ENCODE data around the gene GLRB.
"Not testable (repeated sequence)": the region's sequence is repeated elsewhere in the genome, so short reads cannot be mapped to it uniquely, and the experiment has no call there.

The GLRB gene

GRCh38 chr4:157075811-157076577 lies at the start of gene GLRB:
Gene GLRB, plus strand, starts transcription at chr4:157076150. Its CDS starts 1,875 bp downstream, at chr4:157078025.
- peak; percentile 35 for DNase-seq

DNA sequence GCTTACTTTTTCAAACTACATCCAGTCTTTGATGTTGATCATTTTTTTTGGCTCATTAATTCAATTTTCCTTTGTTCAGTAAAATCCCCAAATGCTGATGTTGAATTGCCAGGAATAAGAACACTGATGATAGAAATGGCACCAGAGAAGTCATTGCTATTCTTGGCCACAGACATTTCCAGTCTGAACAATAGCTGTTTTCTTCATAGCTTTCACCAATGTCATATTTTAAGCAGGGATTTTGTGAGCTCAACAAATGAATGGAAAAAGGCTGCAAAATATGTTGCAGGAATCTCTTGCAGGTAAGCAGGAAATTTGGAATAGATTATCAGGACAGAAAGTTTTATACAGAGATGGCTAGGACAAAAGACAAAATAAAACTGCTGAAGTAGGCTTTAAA lies 40.5 kb upstream of the GLRB start:
- no peak for DNase-seq

GRCh38 chr4:157040405-157040804 lies 35.5 kb upstream of the GLRB start:
- DNase-seq, result no peak

GRCh38 chr4:157043131-157043530 lies 32.8 kb upstream of the GLRB start:
- no peak for DNase-seq

DNA sequence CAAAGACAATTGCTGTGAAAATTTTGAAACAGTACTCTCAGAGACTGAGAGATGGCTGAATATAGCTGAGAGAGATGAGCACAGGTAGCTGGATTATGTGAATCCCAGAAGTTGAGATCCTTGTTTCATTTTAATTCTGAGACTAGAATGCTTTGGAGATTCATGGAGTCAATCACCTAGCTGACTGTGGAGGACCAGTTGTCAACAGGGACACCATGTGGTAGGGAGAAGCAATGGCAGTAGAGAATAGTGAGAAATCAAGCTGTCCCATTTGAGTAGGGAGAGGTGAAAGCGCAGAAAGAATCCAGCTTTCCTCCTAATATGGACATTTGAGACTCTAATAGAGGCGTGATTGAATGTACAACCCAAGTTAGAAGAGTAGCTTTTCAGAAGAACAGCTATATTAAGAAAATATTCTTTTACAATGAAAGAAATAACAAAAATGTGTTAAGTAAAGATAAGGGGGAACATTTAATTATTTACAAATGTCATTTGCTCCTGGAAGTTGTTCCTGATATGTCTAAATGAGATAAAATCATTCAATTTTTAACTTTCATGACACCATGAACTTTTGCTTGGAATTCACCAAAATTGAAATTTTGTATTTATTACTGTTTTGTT lies 30.3 kb upstream of the GLRB start:
- DNase-seq, result peak; percentile 22

DNA sequence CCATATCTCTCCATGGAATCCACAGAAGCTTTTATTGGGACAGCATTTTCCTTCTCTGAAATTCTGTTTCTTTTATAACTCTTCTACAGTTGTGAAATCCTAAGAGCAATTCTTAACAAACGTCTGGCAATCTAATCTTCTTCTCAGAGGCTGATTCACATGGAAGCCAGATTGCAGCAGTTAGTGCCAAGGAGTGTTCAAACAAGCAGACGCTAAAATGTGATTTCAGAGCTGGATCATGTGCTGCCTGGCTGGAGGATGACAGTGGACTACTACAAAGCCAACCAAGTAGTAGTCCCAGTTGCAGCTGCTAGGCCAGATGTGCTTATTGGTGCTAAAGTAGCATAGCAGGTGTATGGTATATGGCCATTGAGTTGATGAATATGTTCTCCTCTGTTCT lies 27.7 kb upstream of the GLRB start:
- DNase-seq, result no peak

- DNase-seq, result no peak
These were observed 25.4 kb upstream of the GLRB start for GRCh38 chr4:157050561-157050960.

- no peak for DNase-seq
These were observed 23.4 kb upstream of the GLRB start for GRCh38 chr4:157052429-157053040.

DNA sequence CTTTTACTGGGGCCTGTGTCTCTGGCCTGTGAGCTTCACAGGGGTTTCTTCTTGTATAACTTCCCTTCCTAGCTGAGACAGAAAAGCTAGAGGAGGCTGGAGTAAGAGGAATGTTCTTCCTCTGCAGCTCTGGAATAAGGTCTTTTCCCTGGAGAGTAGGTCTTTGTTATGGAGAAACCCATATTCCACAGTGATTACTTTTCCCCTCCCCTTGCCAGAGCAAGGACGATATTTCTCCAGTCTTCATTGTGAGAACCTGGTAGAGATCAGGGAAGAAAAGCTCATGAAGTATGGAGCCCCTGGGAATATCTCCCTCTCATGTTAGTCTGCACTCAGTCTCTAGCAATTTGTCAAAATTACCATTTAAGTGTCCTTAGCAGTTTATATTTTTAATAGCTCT lies 18.7 kb upstream of the GLRB start:
- no peak for DNase-seq

- DNase-seq, result not testable (repeated sequence)
These were observed 17.1 kb upstream of the GLRB start for GRCh38 chr4:157058899-157059298.

DNA sequence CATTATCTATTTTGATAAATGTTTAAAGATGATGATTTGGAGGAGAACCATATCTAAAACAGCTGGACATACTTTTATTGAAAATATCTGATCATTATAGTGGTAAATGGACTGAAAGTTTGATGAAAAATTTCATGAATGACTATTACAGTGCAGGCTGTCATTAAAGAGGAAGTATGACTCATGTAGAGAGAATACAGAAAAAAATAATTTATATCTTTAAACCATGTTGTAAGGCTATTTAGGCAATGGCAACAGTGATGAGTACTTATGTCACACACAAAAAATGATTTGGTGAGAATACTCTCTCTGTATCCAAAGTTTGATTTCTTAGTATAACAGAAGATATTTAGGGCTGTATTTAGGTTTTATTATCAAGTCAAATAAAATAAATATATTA lies 3.9 kb upstream of the GLRB start:
- DNase-seq, result no peak

DNA sequence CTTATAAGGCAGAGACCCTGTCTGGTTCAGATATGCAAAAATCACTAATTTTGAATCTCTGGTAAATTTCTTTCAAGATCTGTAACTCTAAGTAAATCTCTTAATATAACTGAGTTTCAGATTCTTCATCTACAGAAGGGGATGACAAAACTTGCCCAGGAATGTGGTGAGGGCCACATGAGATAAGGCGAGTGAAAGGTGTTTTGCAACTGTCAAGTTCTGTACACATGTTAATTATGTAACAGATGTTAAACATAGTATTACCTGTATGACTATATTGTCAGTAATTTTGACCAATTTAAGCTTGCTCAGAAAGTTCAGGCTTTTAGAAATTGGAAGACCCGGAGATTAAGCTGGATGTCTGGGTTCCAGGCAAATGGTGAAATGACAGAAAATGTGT lies 549 bp upstream of the GLRB start:
- DNase-seq, result no peak

DNA sequence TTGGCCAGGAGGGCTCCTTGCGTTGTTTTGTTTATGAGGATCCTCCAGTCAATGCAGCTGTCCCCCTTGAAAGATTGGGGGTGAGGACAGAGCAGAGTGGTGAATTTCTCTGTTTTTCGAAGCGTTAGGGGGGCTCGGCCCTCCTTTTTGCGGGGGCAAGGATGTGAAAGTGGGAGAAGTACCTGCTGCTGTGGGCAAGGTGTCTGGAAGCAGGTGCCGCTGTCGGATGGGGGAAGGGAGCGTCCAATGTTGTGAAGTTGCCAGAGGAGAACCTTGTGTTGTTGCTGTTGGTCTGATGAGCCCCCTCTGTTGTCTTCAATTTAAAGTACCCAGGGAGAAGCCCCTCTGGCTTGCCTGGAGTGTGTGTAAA lies 613 bp downstream of the GLRB start:
- peak; percentile 35 for DNase-seq

DNA sequence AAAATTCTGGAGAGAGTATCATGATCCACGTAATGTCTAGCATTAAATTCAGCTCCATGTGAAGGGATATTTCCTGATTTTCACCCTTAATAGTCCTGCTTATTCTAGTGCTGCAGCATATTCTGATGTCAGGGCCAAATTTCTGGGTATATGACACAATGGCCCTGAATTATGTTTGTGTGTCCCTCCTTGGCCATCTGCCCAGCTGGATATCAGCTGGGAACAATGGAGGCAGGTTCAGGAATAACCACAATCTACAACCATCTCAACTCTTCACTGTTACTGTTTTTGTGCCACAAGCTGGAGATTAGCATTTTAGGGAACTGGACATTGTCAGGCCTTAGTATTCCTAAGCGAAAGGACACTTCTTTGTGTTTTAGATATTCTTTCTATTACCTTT lies 3.5 kb downstream of the GLRB start:
- DNase-seq, result no peak

- no peak for DNase-seq
These were observed 4.7 kb downstream of the GLRB start for GRCh38 chr4:157080605-157081004.

DNA sequence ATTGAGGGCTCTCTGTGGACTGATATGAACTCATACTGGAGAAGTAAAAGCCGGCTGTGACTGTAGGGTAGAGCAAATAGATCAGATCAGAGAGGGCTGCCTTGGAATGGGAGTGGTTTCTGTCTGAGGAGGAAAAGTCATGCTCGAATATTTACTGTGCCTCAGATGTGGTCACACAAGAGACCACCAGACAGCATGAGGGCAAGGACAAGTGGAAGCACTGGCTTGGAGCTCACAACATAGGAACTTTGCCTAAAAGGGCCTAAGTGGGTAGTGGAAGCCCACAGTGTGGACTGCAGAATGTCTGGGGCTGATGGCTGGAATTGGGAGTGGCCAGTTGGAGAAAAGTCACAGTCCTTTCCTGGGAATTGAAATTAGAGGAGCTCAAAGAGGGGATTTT lies 19.8 kb downstream of the GLRB start:
- DNase-seq, result no peak

- no peak for DNase-seq
These were observed 20.5 kb downstream of the GLRB start for GRCh38 chr4:157096439-157096838.

DNA sequence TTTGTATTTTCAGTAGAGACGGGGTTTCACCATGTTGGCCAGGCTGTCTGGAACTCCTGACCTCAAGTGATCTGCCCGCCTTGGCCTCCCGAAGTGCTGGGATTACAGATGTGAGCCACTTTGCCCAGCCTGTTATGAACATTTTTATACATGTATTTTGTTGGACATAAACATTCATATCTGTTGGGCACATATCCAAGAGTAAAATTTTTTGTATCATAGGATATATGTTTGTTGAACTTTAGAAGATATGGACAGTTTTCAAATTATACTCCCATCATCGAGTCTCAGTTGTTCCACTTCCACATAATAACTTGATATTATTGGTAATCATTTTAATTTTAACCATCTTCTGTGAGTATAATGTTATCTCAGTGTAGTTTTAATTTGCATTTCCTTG lies 23.6 kb downstream of the GLRB start:
- no peak for DNase-seq

- DNase-seq, result no peak
These were observed 28.6 kb downstream of the GLRB start for GRCh38 chr4:157104541-157104940.

GRCh38 chr4:157114671-157115070 lies 38.7 kb downstream of the GLRB start:
- DNase-seq, result no peak

- no peak for DNase-seq
These were observed 39.8 kb downstream of the GLRB start for GRCh38 chr4:157115613-157116335.

- DNase-seq, result no peak
These were observed 45.5 kb downstream of the GLRB start for GRCh38 chr4:157121401-157121800.

GRCh38 chr4:157127571-157127970 lies 51.6 kb downstream of the GLRB start:
- no peak for DNase-seq

DNA sequence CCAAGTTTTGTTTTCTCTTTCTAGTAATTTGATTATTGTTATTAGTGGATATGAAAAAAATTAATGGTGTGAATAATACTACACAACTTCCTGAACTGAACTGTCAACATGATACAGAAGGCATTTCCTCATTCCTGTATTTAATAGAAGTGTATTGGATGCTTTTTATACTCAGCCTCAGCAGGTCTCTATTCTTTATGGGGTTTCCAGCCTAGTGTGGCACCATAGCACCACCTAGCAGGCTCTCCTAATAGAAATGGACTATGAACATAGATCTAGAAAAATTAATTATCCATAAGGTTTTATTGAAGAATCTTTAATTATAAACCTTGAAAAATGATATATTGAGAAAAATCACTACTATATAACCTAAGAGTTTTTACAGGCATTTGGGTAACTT lies 52.4 kb downstream of the GLRB start:
- DNase-seq, result peak; percentile 3
